Measurements from ENCODE around the gene AK9.

AK9 gene

GRCh38 chr6:109483735-109484057 lies 207.3 kb downstream of the AK9 start:
- TF ChIP-seq CTCF (IDR thresholded peaks at IDR 0.05; ENCODE audit: low read depth, low read length, missing control alignments), result no peak
- in situ Hi-C loops (cut with HindIII; ENCODE audit: low sequenced_read_pairs), result no loop called here
- H3K4me3 ChIP-seq (ENCODE audit: low read depth, low read length), result peak overlapping the region; percentile 45
- no peak for DNase-seq (ENCODE audit: low read depth)

GRCh38 chr6:109482905-109483734 lies 207.9 kb downstream of the AK9 start, which contains the start of gene ZBTB24:
ZBTB24 (minus strand) TSS chr6:109483219; CDS start chr6:109482026, 1,193 bp downstream.
- peak within 1 kb of the TSS; percentile 87 for H3K4me3 ChIP-seq (ENCODE audit: low read depth, low read length)
- TF ChIP-seq CTCF (IDR thresholded peaks at IDR 0.05; ENCODE audit: low read depth, low read length, missing control alignments), result no peak
- DNase-seq (ENCODE audit: low read depth), result peak; percentile 68
- in situ Hi-C loops (cut with HindIII; ENCODE audit: low sequenced_read_pairs), result no loop called here

- TF ChIP-seq CTCF (IDR thresholded peaks at IDR 0.05; ENCODE audit: low read depth, low read length, missing control alignments), result no peak
- H3K4me3 ChIP-seq (ENCODE audit: low read depth, low read length), result no peak overlapping the region
- DNase-seq (ENCODE audit: low read depth), result no peak
- in situ Hi-C loops (cut with HindIII; ENCODE audit: low sequenced_read_pairs), result no loop called here
Measured at GRCh38 chr6:109480993-109481480, 210.0 kb downstream of the AK9 start.

GRCh38 chr6:109478841-109479624 lies 212.0 kb downstream of the AK9 start:
- peak overlapping the region; percentile 5 for H3K4me3 ChIP-seq (ENCODE audit: low read depth, low read length)
- no peak for TF ChIP-seq CTCF (IDR thresholded peaks at IDR 0.05; ENCODE audit: low read depth, low read length, missing control alignments)
- in situ Hi-C loops (cut with HindIII; ENCODE audit: low sequenced_read_pairs), result no loop called here
- no peak for DNase-seq (ENCODE audit: low read depth)

GRCh38 chr6:109478222-109478805 lies 212.7 kb downstream of the AK9 start:
- in situ Hi-C loops (cut with HindIII; ENCODE audit: low sequenced_read_pairs), result no loop called here
- TF ChIP-seq CTCF (IDR thresholded peaks at IDR 0.05; ENCODE audit: low read depth, low read length, missing control alignments), result no peak
- H3K4me3 ChIP-seq (ENCODE audit: low read depth, low read length), result no peak overlapping the region
- DNase-seq (ENCODE audit: low read depth), result no peak

GRCh38 chr6:109477725-109478124 lies 213.3 kb downstream of the AK9 start:
- H3K4me3 ChIP-seq (ENCODE audit: low read depth, low read length), result no peak overlapping the region
- DNase-seq (ENCODE audit: low read depth), result no peak
- TF ChIP-seq CTCF (IDR thresholded peaks at IDR 0.05; ENCODE audit: low read depth, low read length, missing control alignments), result no peak
- in situ Hi-C loops (cut with HindIII; ENCODE audit: low sequenced_read_pairs), result no loop called here

Data from astrocyte of the cerebellum (primary cell).